ENCODE measurements around the gene HELT.
"Not testable (repeated sequence)": the region's sequence is repeated elsewhere in the genome, so short reads cannot be mapped to it uniquely, and the experiment has no call there.

Gene HELT, protein sequence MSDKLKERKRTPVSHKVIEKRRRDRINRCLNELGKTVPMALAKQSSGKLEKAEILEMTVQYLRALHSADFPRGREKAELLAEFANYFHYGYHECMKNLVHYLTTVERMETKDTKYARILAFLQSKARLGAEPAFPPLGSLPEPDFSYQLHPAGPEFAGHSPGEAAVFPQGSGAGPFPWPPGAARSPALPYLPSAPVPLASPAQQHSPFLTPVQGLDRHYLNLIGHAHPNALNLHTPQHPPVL

DNA sequence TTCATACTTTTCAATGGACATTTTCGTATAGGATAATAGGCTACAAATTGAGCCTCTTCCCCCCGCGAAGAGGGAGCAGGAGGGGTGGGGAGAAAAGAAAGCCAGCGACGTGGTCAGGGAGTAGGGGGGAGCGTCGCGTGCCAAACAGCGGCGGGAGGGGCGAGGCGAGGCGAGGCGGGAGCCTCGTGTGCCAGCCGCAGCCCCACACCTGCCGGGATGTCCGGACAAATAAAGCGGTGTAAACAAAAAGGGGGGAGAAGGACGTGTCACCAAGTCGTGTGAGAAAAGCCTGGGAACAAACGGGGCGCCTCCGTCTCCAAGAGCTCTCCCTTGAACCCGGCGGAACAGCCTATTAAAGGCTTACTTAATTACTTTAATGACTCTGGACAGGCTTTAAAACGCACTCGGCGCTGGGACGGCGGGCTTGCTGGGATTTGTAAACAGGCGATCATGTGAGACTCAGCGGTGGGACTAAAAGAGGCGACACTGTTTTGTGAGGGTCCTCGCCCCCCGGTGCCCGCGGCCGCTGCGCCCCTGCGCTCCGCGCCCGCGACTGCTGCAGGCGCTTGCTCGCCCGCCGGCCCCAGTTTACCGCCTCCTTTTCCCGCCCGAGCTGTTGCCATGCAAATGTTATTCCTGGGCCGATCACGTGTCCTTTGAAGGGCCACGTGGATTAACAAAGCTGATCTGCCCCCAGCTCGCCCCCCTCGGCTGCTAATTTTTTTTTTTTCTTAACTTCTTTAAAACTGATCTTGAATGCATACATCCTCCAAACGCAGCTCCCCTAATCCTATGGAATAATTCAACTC is at the start of gene HELT:
Gene HELT (plus strand): TSS at position 527 of the 809 bp plus-strand sequence. CDS start 439 bp downstream, outside the sequence.
- no peak for DNase-seq

DNA sequence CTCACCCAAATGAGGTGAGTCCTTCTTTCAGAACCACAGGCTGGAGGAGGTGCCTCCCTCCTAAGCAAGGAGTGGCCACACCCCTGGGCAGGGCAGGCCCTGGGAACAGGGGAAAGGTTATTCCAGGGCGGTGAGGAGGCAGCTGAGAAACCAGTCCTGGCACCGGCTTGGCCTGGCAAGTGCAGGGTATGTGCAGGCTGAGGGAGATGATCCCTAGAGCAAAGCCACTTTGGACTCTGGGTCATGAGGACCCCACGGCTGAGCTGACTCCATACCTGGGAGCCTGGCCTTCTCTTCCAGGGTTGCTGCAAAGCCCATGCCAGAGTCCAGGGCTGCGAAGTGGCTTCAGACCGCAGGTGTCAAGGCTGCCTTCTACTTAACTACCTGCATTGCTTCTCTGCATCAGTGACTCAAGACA is 49.5 kb upstream of the HELT start:
- no peak for DNase-seq

DNA sequence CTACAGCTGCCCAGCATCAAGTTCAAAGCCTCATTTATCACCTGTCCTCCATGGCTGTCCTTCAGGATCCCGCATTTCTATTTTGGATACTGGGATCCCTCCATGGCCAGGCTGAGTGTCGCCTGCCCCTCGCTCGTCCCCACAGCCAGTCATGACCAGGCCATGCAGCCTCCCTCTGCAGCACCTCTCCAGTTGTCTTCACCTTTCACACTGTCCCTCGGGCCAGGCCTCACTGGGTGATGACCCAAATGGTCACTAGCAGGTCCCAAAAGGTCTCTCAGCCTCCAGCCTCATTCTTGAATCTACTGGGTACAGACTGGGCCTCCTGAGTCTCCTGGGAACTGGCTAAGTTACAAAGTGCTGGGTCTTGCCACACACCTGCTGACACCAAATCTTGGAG is 48.7 kb upstream of the HELT start:
- no peak for DNase-seq

DNA sequence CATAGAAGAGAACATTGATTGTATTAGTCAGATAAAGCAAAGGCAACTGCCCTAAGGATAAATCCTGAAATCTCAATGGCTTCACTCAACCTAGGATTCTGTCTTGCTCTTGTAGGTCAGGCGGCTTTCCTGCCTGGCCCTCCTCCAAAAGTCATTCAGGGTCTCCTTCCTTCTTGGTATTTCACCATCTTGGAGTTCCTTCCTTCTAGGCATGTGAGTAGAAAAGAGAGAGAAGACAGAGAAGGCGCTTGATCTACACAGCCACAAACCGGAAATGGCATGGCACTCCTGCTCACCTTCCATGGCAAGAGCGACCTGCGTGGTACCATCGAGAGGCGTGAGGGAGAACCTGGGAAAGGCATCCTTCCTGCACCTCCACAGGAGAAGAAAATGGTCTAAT is 45.3 kb upstream of the HELT start:
- no peak for DNase-seq

DNA sequence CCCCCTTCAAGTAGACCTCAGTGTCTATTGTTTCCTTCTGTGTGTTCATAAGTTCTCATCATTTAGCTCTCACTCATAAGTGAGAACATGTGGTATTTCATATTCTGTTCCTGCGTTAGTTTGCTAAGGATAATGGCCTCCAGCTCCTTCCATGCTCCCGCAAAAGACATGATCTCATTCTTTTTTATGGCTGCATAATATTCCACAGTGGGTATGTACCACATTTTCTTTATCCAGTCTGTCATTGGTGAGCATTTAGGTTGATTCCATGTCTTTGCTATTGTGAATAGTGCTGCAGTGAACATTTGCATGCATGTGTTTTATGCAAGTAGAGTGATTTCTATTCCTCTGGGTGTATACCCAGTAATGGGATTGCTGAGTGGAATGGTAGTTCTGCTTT is 41.9 kb upstream of the HELT start:
- DNase-seq = not testable (repeated sequence)

DNA sequence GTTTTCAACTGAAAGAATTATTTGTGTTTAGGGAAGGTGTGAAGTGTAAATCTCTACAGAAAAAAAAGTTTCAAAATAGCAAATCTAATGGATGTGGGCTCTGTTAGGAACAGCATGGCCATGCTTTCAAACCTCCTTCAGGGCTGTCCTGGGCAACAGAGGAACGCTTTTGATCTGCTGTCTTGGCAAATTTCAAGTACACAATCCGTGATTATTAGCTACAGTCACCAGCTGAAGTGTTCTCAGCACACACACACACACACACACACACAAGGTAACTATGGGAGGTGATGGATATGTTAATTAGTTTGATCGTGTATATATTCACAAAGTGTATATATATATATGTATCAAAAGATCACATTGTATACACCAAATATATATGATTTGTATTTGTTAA is 40.5 kb upstream of the HELT start:
- no peak for DNase-seq

DNA sequence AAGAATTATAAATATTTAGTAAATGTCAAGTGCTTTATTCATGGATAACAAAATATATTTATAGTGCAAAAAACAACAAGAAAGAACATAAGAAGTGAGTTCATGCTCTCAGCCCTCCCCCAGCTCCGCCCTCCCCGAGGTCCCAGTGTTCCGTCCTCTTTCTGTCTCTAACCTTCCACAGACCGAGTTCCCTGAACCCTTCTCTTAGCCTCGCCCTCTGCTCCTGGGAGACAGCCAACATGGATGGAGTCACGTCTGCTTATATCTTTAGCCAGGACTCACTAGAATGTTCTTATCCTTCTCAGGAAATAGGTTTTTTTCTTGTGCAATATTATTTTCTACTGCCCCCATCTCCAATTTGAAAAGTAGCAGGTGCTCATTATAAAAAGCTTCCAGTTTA is 40.1 kb upstream of the HELT start:
- no peak for DNase-seq

DNA sequence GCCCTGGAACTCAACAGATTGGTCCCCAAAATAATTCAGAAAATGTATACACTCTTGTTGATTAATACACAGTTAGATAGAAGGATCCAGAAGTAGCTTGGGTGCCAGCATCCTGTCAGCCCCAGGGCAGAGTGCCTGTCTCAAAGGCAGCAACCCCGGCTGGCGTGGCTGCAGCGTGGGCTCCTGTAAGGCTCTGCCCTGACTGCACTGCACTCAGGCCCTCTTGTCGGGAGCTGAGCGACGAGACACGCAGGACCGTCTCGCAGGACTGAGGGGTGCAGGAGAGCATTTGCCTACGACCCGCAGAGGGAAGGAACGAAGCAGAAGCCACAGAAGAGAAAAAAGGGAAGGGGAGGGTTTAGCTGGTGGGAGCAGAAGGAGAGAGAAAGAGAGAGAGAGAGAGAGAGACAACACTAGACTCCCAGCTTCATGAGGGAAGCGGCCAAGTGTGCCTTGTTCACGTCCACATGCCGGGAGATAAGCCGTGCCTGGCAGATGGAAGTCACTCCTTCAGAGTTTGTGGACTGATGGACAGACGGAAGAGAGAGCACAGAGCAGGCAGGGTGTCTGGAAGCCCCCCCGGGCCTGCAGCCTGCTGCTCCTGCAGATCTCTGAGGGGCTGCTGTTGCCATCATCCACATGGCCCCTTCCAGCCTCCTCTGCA is 38.7 kb upstream of the HELT start:
- DNase-seq = no peak

DNA sequence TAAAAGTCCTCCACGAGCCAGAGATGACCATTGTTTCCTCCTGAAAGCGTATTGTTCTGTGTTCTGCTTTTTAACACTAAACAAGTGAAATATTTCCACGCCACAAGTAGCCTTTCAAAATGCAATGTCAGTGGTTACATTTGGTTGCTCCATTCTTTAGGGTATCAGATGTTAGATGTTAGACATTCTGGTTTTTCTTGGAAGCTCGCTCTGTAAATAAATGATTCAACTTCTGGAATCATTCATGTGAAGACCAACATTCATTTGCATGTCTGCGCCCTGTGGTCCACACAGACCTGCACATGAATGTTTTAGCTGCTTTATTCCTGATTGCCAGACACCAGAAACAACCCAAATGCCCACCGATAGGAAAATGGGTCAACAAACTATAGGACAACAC is 38.0 kb upstream of the HELT start:
- DNase-seq = no peak

DNA sequence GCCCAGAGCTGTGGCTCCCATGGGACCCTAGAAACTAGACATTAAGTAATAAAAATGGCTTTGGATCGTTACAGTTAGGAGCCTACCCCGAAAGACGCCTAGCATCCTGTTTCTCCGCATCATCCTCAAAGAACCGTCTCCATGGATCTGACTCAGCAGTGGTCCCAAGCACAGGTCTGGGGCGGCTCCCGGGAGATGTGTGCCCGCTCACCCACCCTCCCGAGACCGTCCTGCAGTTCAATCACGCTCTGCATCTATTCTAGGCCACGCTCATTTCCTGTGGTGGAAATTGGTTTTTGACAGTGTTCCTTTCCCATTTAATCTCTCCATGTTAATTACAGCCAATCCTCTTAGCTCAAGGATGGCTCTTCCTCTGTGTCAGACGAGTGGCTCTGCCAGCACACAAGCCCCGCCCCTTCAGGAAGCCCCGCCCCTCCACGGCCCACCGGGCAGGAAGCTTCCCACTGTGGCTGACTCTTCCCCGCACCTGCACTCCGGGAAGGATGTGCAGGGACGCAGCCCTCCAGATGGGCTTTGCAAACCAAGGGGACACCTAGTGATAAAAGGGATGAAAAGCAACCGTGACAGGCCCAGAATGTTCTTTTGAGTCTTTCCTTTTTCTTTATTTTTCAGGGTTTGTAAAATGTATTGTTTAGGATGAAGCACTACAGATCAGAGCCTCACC is 34.5 kb upstream of the HELT start:
- peak; percentile 58 to 66 for DNase-seq

DNA sequence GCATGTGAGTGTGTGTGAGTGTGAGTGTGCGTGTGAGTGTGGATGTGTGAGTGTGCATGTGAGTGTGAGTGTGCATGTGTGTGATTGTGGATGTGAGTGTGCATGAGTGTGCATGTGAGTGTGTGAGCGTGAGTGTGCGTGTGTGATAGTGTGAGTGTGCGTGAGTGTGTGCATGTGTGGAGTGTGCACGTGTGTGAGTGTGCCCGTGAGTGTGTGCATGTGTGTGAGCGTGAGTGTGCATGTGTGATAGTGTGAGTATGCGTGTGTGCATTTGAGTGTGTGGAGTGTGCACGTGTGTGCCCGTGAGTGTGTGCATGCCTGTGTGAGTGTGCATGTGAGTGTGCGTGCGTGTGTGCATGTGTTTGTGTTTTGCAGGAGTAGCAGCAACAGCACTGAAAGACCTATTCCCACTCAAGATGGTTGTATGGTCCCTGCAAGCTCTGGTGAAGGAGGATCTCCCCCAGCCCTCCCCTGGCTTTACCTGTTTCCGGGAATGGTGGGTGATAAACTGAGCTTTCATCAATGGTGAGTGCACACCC is 30.7 kb upstream of the HELT start:
- no peak for DNase-seq

DNA sequence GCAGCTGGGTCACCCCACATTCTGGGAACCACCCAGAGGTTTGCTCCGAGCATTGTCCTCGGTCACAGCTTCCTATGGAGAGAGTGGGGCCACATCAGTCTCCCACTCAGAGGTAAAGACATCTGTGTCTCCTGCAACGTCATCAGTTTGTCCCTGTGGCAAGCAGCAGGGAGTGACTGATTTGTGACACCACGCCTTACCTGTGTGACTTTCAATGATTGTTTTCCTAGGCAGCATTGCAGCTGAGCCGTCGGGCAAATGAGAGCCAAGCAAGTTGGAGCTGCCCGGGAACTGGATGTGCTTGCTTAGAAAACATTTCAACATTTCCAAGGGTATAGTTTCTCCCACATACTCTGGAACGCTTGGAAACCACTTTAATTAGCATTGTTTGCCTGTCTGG is 29.7 kb upstream of the HELT start:
- DNase-seq = no peak

DNA sequence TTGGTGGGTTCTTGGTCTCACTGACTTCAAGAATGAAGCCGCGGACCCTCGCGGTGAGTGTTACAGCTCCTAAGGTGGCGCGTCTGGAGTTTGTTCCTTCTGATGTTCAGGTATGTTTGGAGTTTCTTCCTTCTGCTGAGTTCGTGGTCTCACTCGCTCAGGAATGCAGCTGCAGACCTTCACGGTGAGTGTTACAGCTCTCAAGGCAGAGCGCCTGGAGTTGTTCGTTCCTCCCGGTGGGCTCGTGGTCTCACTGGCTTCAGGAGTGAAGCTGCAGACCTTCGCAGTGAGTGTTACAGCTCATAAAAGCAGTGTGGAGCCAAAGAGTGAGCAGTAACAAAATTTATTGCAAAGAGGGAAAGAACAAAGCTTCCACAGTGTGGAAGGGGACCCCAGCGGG is 29.0 kb upstream of the HELT start:
- DNase-seq = not testable (repeated sequence)

DNA sequence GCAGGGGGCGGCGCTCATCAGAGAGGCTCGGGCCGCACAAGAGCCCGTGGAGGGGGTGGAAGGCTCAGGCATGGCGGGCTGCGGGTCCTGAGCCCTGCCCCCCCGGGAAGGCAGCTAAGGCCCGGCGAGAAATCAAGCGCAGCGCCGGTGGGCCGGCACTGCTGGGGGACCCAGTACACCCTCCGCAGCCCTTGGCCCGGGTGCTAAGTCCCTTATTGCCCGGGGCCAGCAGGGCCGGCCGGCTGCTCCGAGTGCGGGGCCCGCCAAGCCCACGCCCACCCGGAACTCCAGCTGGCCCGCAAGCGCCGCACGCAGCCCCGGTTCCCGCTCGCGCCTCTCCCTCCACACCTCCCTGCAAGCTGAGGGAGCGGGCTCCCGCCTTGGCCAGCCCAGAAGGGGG is 28.2 kb upstream of the HELT start:
- DNase-seq = not testable (repeated sequence)

DNA sequence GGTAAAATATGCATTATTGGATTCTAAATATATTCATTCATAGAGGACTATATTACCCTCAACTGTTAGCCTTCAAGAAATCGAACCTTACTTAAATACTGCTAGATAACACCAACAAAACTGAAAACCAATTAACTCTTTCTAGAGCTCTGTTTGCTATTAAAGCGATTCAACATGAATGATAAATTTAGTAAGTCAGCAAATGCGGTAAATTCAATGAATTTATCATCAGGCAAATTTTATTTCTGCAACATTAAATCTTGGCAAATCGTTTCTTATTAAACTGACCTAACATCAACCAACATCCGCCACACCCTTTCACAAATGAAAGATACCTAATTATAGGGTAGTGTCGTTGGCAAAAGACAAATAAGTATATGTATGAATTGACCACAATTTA is 26.4 kb upstream of the HELT start:
- no peak for DNase-seq

DNA sequence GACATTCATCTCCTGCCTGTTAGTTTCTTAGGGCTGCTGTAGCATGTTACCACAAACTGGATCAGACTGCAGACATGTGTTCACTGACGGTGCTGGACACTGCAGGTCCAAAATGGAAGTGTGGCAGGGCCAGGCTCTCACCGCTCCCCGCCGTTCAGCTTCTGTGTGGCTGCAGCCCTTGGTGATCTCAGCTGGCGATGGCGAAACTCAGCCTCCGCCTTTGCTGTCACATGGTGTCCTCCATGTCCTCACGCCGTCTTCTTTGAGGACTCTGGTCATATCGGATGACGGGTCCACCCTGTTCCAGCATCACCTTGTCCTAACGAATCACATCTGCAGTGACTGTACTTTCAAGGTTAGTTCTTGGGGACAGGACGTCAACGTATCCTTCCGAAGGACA is 25.9 kb upstream of the HELT start:
- no peak for DNase-seq

DNA sequence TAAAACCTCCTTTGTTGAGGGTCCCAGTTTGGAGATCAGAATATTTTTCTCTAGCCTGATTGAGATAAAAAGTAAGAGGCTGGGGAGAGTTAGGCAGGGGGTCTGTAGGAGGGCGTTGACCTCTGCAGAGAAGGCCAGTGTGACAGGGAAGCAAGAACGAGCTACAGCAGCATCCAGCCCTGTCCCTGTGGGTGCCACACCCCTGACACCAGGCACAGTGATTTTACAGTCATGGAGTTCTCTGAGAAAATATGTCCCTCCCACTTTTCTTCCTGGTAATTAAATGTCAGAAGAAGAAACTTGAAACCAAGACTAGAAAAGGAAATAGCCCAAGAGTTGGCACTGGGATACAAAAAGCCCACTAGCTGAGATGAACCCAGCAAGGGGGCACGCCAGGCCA is 25.0 kb upstream of the HELT start:
- no peak for DNase-seq

DNA sequence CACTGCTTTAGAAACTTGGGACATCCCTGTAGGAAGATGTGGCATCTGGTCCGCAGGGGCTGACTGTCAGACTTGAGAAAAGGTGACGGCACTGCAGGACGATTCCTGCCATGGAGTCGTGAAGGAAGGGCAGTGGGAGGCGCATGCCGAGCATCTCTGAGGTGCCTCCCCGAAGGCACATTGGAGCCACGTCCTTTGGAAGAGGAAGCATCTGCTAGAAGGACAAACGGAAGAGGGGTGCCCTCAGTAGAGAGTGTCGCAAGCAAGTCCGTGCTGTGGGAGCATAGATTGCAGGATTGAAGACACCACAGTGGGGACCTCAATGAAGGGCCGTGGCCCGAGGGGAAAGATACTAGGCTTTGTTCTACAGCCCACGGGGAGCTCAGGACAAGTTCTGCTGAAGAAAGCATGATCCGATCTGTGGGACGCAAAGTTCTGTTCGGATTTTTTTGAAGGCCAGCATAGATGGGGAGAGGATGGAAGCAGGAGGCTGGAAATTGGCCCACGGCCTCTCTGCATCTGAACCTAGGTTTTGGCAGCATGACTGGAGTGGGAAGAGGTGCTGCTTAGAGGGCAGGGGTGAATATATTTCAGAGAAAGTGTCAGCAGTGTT is 24.2 kb upstream of the HELT start:
- no peak for DNase-seq

DNA sequence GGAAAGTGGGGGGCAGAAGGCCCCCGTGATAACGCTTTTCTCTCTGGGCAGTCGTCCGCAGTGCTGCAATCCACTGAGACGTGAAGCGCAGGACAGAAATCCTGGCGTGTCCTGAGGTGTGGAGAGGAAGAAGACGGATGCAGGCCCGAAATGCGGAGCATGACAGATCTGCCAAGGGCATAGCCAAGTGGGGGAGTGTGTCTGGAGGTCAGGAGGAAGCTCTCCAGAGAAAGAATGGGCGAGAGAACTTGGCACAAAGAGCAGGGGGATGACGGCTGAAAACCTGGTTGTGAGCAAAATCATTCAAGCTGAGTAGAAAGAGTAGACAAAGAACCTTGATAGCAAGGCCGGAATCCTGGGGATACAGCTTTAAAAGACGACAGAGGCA is 23.7 kb upstream of the HELT start:
- DNase-seq = no peak

DNA sequence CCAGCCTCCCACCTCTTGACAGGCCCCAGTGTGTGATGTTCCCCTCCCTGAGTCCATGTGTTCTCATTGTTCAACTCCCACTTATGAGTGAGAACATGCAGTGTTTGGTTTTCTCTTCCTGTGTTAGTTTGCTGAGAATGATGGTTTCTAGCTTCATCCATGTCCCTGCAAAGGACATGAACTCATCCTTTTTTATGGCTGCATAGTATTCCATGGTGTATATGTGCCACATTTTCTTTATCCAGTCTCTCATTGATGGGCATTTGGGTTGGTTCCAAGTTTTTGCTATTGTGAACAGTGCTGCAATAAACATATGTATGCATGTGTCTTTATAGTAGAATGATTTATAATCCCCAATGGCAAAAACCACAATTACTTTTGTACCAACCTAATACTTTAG is 20.6 kb upstream of the HELT start:
- not testable (repeated sequence) for DNase-seq

DNA sequence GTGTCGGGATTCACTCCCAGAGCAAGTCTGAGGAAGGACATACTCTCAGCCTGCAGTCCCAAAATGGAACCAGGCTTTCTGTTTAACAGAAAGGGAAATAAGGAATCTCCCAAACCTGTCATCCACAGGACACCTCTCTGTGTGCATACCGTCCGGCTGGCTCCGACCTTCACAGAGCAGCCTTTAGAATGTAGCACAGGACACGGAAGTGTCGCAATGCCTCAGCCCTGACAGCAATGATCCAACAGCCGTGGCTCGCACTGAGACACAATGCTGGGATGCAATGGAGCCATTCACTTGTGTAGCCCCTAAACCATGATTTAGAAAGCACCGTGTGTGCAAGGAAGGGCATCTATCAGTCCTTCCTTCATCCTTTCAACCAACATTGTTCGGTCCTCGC is 15.5 kb upstream of the HELT start:
- DNase-seq = no peak

DNA sequence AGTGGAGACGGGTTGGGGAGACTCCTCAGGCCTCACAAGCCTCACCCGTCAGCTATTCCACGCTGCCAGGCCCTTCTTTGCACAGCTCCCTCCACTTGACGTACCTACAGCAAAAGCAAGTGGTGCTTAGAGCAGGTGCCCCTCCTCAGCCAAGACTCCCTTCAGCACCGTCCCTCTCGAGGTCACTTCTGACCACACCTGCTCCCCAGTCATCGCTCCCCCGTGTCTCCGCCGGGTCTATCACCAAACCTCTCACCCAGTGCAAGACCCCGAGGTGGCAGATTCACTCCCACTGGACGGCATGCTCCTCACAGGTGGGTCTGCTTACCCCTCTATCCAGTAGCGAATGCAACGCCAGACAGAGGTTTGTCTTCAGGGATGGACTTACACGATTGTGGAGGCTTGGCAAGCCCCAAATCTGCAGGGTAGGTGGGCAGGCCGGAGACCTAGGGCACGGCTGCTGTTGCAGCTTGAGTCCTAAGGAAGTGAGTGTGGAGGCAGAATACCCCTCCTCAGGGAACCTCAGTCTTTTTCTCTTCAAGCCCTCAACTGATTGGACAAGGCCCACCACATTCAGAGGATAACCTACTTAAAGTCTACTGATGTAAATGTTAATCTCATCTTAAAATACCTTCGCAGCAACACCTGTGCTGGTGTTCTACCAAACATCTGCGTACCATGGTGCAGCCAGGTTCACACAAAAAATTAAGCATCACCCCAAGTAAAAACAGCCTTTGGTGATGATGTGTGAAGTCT is 14.5 kb upstream of the HELT start:
- DNase-seq = no peak

Data from CD4-positive, alpha-beta T cell treated with Interleukin-4 for 1 hour (primary cell).